Measurements from ENCODE around the gene ASCL2. TPM values are rescaled to one million over a fixed set of nuclear protein-coding genes. Genes with fewer than 3 reads are reported as not detected.

The ASCL2 gene
- total and polyA plus RNA-seq, 10 donors: 0.68 to 3.0 (median 2.3) TPM

DNA sequence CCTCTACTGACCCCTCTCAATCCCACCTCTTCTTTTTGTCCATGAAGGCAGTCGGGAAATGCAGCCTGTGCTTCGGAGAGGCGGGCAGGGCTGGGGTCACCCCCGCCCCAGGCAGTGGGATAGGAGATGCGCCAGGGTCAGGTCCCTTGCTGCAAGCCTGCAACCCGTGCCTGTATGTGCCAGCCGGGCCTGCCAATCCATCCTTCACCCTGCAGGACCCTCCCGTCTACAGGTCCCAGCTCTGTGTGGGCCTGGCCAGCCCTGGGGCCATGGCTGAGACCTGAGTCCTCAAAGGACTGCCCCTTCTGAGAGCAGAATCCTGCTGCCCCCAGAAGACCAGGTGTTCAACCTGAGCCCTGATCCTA lies 10.9 kb downstream of the ASCL2 start:
- TF ChIP-seq POLR2A (IDR thresholded peaks at IDR 0.05) (no peak), POLR2AphosphoS5 (IDR thresholded peaks at IDR 0.05) (no peak)
- TF ChIP-seq, protein P1, sequence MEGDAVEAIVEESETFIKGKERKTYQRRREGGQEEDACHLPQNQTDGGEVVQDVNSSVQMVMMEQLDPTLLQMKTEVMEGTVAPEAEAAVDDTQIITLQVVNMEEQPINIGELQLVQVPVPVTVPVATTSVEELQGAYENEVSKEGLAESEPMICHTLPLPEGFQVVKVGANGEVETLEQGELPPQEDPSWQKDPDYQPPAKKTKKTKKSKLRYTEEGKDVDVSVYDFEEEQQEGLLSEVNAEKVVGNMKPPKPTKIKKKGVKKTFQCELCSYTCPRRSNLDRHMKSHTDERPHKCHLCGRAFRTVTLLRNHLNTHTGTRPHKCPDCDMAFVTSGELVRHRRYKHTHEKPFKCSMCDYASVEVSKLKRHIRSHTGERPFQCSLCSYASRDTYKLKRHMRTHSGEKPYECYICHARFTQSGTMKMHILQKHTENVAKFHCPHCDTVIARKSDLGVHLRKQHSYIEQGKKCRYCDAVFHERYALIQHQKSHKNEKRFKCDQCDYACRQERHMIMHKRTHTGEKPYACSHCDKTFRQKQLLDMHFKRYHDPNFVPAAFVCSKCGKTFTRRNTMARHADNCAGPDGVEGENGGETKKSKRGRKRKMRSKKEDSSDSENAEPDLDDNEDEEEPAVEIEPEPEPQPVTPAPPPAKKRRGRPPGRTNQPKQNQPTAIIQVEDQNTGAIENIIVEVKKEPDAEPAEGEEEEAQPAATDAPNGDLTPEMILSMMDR (IDR thresholded peaks at IDR 0.05 in 8 of 11, conservative IDR thresholded peaks at IDR 0.05 in 3 of 11): no peak
- no peaks in the 10 kb centered on the region for H3K4me1 ChIP-seq
- intact Hi-C loops (cut with DNase I; ENCODE audit: low total_unique reads): no loop called here
- 71 to 90% (median 83%) methylated on average over 8 of the region's 8 CpGs for WGBS, 5 donors
- H3K27me3 ChIP-seq (replicated peaks in 1 of 7): peaks cover 0 to 8% (median 0%) of the 10 kb centered on the region in 7 donors
- peak; percentile 65 for DNase-seq
- H3K9me3 ChIP-seq: peaks cover 0 to 6% (median 0%) of the 10 kb centered on the region in 8 donors
- H3K4me3 ChIP-seq: no peak overlapping the region
- no peaks in the 10 kb centered on the region for H3K36me3 ChIP-seq
- no peak overlapping the region for H3K27ac ChIP-seq

DNA sequence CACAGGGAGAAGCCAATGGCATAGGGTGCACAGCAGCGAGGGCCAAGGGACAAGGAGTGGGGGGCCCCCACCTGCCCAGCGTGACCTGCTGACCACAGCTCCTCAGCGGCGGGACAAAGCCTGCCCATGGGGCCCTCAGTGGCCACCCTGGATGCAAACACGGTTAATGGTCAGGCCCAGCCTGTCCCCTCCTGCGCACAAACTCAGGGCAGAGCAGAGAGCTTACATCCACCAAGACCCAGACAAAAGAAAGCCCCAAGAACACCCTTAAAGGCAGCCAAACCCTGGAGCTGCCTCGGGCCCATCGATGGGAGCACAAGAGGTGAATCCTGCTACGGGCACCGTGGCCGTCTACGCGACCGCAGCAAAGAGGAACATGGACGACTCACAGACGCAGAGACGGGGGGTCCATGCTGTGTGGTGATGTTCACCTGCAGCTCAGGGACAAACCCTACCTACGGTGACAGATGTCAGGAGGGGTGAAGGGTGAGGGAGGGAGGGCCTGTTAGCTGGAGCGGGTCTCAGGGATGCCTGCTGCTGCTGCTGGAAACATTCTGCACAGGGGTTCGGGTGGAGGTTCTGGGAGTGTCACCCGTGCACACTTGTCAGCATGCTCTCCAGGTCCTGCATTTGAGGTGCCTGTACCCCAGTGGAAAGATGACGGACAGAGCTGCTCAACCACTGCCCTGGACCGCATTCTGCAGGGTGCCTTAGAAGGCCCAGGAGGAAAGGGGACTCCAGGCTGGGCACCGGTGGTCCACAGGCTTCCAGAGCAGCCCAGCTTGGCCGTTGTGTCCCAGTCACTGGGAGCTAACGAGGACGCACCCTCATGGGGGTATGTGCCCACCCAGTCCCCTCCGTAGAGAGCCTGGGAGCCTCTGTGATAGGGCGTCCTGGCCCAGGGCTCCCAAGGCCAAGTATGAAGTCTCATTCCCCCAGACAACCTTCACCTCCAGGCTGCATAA lies 11.6 kb downstream of the ASCL2 start:
- no peaks in the 10 kb centered on the region for H3K36me3 ChIP-seq
- H3K27me3 ChIP-seq (replicated peaks in 1 of 7): peaks cover 0 to 8% (median 0%) of the 10 kb centered on the region in 7 donors
- H3K9me3 ChIP-seq: peaks cover 0 to 12% (median 2%) of the 10 kb centered on the region in 8 donors
- intact Hi-C loops (cut with DNase I; ENCODE audit: low total_unique reads): no loop called here
- TF ChIP-seq, protein P1 (IDR thresholded peaks at IDR 0.05 in 8 of 11, conservative IDR thresholded peaks at IDR 0.05 in 3 of 11): no peak
- TF ChIP-seq POLR2AphosphoS5 (IDR thresholded peaks at IDR 0.05): no peak
- TF ChIP-seq POLR2A (IDR thresholded peaks at IDR 0.05): no peak
- no peak overlapping the region for H3K4me3 ChIP-seq
- DNase-seq: peak; percentile 69
- 86 to 92% (median 91%) methylated on average over 22 to 29 of the region's 29 CpGs for WGBS, 5 donors
- no peak overlapping the region for H3K27ac ChIP-seq
- H3K4me1 ChIP-seq: no peaks in the 10 kb centered on the region

DNA sequence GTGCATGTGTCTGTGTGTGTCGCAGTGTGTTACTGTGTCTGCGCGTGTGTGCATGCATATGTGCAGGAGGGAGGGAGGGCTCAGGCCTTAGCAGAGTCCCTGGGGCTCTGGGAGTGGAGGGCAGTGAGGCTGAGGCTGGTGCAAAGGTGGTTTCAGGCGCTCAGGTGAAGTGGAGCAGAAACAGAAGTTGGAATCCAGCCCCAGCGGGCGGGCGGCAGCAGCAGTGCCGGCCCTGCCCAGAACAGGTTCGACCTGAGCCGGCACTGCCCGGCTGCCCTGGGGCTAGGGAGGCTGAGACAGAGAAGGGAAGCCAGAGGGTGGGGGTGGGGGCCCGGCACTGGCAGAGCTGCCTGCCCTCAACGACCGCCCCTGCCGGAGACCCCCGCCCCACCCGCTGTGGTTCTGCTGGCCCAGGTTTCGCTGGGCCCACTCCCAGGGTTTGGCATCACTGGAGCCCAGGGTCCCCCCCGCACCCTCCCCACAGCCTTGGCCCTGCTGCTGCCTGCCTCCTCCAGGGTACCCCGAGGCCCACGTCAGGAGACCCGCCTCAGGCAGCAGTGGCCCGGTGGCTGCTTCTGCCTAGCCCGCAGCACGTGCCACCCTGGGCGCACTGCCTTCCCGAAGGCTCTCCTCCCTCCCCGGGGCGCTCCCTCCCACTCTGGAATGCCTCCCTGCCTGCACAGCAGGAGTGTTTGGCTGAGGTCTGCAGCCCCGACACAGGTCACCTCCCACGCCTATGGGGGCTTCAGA lies 13.3 kb downstream of the ASCL2 start:
- Histone ChIP-seq H3K36me3 (no peaks in the 10 kb centered on the region), H3K27ac (no peak overlapping the region), H3K9me3 (peaks cover 0 to 12% (median 2%) of the 10 kb centered on the region in 8 donors), H3K4me1 (no peaks in the 10 kb centered on the region), H3K27me3 (replicated peaks in 1 of 7) (peaks cover 0 to 8% (median 0%) of the 10 kb centered on the region in 7 donors), H3K4me3 (no peak overlapping the region)
- DNase-seq: peak; percentile 56
- TF ChIP-seq POLR2A (IDR thresholded peaks at IDR 0.05): no peak
- TF ChIP-seq POLR2AphosphoS5 (IDR thresholded peaks at IDR 0.05): no peak
- TF ChIP-seq, protein P1 (IDR thresholded peaks at IDR 0.05 in 8 of 11, conservative IDR thresholded peaks at IDR 0.05 in 3 of 11): no peak
- WGBS, 5 donors: 91 to 96% (median 92%) methylated on average over 12 to 31 of the region's 31 CpGs
- intact Hi-C loops (cut with DNase I; ENCODE audit: low total_unique reads): no loop called here

Data from spleen (tissue), 11 donors.